22Rv1 (cell line): ENCODE results near the gene SLC15A3.

ENCODE experiments used
- ZFX ChIP-seq: fragments of 450-650 bp; IDR thresholded peaks from 2 replicates; pipeline ENCODE4 v1.6.1; 2017; ENCODE audit warnings: antibody characterized with exemption, borderline replicate concordance
- TF ChIP-seq, protein P1 (sequence below): fragments of 450-650 bp; IDR thresholded peaks from 2 replicates; pipeline ENCODE4 v1.5.1; 2017; ENCODE audit warnings: mild to moderate bottlenecking

DNA sequence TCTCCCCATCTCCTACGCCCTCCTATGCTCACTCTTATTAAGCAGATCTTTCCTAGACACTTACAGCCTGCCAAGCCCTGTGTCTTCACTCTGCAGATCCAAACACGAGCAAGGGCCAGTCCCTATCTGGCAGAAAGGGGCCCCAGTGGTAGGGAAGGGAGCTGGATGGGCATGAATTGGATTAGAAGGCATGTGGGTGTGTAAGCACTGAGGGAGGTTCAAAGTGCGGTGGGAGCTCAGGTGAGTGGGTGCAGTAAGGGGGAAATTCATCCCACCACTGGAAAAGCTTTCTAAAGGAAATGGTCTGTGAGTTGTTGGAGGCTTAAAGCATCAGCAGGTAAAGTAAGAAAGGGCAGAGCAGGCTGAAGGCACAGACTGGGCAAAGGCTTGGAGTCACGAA lies 22.2 kb downstream of the SLC15A3 start:
- TF ChIP-seq, protein P1, sequence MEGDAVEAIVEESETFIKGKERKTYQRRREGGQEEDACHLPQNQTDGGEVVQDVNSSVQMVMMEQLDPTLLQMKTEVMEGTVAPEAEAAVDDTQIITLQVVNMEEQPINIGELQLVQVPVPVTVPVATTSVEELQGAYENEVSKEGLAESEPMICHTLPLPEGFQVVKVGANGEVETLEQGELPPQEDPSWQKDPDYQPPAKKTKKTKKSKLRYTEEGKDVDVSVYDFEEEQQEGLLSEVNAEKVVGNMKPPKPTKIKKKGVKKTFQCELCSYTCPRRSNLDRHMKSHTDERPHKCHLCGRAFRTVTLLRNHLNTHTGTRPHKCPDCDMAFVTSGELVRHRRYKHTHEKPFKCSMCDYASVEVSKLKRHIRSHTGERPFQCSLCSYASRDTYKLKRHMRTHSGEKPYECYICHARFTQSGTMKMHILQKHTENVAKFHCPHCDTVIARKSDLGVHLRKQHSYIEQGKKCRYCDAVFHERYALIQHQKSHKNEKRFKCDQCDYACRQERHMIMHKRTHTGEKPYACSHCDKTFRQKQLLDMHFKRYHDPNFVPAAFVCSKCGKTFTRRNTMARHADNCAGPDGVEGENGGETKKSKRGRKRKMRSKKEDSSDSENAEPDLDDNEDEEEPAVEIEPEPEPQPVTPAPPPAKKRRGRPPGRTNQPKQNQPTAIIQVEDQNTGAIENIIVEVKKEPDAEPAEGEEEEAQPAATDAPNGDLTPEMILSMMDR: no peak
- no peak for TF ChIP-seq ZFX
